EL (cell line): Measurements from ENCODE around the gene NR4A1.

ENCODE experiments used
- DNase-seq: peaks from one replicate; pipeline ENCODE4 v3.0.0-alpha.2; 2016

Gene NR4A1

DNA sequence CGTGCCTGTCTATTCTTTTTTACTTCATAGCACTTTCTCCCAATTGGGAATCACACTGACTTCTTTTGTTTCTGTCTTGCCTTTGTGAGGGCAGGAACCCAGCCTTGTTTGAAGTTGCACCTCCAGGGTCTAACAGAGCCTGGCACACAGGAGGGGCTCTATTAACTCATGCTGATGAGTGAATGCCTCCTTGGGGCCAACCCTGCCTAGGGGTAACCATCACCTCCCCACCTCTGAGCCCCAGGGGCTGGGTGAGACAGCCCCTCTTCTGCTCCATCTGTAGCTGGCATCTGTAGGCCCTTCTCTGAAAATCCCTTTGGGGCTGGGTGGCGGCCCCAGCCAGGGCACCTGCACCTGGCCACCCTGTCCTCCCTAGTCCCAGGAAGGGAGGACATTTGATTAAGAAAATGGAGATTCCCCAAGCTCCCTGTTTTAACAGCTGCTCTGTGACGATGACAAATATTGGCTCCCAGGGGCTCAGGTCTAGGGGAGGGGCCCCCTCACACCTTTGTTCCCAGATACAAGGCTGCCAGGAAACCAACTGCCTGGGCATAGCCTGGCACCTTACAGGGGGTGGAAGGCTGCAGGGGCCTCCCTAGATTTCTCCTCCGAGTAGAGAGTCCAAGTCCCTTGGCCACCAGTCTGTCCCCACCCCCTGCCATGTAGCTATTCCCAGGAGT lies 32.7 kb upstream of the NR4A1 start:
- no peak for DNase-seq

GRCh38 chr12:52019113-52019770 lies 32.0 kb upstream of the NR4A1 start:
- no peak for DNase-seq

DNA sequence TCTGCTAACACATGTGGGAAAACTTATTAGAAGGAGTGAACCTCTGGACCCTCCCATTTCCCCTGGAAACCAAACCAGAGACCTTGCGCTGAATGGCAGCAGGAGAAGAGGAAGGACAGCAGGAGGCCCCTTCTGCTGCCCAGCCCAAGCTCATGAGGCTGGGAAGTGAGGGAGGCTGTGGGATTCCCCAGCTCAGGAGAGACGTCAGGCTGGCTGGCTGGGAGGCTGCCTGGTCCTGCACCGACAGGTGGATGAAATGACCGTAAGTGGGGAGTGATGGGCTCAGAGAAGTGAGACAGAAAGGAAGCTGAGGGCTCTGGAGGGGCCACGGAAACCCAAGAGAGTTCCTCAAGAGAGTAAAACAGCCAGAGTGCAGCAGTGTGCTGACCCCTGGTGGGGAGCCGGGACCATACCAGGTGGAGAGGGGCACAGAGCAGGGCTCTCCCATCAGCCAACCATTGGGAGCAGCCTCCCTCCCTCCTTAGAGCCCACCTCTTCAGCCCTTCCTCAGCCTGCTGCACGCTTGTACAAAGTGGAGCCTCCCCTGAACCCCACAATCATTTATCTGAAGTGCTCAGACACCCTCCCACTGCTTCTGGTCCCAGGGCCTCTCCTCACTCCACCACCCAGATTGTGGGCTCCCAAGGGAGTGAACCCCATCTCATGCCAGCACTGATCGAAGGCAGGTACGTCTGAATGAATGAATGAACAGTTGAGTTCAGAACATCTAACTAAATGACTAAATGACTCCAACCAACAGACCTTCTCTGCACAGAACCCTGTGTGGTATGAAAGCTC lies 30.5 kb upstream of the NR4A1 start:
- peak; percentile 52 for DNase-seq

- no peak for DNase-seq
These were observed 28.4 kb upstream of the NR4A1 start for GRCh38 chr12:52022841-52023181.

DNA sequence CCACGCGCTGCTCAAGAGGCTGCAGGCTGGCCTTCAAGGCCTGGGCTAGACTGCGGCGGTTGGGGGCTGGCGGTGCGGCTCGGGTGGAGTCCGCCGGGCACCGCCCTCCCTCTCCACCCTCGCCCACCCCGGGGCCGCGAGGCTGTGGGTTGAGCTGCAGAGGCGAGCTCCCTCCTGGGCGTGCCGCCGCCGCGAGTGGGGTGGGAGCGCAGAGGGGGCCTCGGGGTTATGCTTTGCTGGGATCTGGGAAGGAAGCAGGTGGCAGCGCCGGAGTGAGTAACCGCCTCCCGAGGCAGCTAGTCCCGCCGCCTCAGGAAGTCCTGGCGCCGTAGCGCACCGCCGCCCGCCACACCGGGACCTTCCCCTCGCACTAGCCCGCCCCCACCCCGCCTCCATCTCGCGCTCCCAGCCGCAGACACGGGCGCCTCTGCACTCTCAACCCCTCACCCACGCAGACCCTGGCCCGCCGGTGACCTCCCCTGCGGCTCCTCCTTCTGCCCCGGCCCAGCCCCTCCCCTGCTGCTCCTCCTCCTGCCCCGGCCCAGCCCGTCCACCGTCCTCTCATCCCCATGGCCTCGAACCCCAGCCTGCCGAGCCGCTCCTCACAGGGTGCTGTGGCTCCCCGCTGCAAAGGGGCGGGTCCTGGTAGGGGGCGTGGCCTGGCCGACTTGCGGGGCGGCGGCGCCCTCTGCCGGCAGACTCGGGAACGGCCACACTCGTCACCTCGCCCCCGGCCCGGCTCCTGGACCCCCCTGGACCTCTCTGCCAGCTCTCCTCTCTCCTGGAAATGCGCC lies 27.9 kb upstream of the NR4A1 start:
- peak; percentile 73 for DNase-seq

- no peak for DNase-seq
These were observed 27.1 kb upstream of the NR4A1 start for GRCh38 chr12:52023976-52024688.

GRCh38 chr12:52024845-52025230 lies 26.4 kb upstream of the NR4A1 start:
- DNase-seq, result no peak

GRCh38 chr12:52026263-52026662 lies 25.0 kb upstream of the NR4A1 start:
- DNase-seq, result no peak

DNA sequence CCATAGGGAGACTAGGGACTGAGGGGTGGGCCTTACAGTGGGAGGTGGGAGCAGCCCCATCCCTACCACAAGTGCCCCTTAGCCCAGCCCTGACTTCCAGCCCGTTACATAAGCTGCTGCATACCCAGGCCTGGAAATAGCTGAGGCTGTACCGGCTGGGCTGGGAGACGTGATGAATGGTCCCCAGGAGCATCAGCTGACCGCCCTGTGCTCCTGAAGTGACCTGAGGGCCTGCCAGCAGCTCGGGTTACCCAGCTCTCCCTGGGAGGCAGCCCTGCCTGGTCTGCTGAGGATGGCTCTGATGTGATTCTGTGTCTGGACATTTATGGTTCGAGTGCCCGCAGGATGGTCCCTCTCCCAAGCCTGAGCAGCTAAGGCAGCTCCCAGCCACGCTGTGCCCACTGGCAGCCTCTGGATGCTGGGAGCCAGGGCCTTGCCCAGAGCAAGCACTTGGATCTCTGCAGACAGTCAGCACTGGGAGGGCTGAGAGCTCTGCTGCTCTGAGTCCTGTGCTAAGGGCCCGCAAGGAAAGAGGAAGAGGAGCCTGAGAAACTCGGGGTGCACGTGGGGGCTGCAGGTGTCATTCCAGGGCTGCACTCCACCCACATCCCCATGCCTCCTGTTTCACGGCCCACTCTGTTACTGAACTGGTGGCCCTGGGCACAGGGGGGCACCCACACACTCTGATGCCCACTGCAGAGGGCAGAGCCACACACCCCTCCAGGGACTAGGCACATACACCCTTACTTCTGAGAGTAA lies 24.0 kb upstream of the NR4A1 start:
- no peak for DNase-seq

DNA sequence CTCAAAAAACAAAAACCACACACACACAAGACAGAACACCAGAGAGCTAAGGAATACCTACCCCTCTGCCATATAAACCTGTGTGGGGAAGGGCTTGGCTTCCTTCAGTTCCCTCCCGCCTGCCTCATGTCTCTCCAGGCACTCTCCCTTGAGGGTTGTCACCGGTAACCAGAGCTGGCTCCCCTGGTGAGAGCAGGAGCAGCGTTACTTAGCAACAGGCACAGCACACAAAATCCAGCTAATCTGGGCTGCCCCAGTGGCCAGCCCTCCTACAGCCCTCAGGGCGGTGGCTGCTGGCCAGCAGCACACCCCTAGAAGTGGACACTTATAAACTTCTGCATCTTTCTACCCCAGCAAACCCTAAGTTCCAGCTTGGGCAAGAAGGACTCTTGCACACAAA lies 21.6 kb upstream of the NR4A1 start:
- DNase-seq, result no peak

- DNase-seq, result no peak
These were observed 18.8 kb upstream of the NR4A1 start for GRCh38 chr12:52032446-52032803.

DNA sequence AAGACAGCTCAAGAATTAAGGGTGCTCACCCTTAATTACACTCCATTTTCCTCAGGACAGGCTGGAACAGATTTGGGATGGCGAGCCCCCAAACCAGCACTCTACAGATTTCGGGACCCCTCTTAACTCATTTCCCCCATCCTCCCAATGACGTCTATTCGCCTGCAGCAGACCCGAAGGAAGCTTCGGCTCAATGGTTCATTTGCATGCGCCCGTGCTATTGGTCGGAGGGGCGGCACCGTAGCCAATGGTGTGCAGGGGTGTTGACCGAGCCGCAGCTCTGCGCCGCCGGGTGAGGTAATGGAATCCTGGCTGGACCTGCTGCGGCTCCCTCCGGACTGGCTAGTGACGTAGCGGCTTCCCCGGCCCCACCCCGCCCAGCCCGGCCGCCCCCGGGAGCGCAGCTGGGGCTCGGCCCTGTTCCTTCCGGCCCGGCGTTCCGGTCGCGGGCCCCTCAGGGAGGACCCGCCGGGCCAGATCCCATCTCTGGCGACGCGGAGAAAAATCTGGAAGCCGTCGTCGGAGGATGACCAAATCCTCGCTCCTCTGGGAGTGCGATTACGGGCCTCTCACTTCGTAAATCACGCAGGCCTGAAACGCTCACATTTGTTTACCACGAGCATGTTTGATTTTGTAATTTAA lies 18.3 kb upstream of the NR4A1 start:
- DNase-seq, result peak; percentile 97

GRCh38 chr12:52033446-52034140 lies 17.6 kb upstream of the NR4A1 start:
- no peak for DNase-seq

GRCh38 chr12:52035190-52035589 lies 16.1 kb upstream of the NR4A1 start:
- no peak for DNase-seq

DNA sequence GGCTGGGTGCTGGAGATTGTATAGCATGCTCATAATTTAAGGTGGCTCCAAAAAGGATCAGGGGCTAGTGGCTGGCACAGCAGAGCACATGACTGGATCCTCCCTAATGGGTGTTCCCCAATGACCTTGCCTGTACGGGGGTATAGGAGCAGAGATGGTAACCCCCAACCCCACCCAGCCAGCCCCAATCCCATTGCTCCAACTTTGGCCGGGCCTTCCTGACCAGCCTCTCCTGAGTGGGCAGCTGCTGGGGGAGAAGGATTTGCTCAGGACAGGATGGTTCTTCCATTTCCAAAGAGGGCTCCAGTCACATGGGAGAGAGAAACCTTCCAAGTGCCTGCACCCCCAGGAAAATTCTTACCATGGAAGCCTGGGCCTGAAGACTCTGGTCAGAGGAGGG lies 15.3 kb upstream of the NR4A1 start:
- DNase-seq, result no peak

GRCh38 chr12:52036587-52037171 lies 14.6 kb upstream of the NR4A1 start:
- peak; percentile 76 for DNase-seq

DNA sequence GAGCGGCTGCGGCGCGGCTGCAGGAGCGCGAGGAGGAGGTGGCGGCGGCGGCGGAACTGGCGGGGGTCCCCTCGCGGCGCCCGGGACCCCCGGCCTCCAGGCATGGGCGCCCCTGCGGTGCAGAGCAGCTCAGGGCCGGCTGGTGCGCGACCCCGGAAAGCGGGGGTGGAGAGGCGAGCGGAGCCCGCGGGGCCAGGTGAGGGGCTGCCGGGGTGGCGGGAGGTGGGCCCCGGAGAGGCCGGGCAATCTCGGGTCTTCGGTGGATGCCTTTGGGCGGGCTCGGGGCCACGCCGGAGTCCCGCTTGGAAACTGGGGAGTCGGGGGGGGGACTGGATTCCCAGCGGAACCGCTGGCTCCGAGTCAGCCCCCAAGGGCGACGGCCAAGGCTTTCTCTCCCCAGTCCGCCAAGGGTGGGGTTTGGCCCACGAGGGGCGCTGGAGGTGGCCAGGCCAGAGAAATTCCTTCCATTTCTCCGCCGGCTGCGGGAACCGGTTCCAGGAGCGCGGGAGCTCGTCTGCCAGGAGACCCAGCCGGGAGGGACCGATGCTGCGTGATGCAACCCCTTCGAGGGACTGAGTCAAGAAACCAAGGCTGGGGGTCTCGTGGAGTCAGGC lies 13.9 kb upstream of the NR4A1 start:
- DNase-seq, result peak; percentile 51

GRCh38 chr12:52038447-52038846 lies 12.8 kb upstream of the NR4A1 start:
- no peak for DNase-seq

DNA sequence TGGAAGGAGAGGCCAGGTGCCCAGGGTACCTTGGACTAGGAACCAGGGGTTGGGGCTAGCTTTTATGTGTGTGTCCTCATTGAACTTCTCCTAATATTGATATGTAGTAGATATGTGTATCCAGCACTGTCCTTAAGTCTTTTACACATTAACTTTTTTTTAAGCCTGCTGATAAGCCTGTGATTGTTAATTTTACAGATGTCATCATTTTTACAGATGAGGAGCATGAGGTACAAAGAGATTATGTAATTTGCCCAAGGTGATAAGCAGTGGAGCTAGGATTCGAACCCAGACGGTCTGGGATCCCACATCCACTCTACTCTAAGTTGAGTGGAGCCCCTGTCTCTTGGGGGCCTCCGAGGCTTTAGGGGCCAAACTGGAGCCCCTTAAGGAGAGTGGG lies 10.2 kb upstream of the NR4A1 start:
- no peak for DNase-seq

GRCh38 chr12:52041695-52042123 lies 9.5 kb upstream of the NR4A1 start:
- no peak for DNase-seq
